Skeletal muscle satellite cell (primary cell): ENCODE measurements around the gene INPP5A.
"Not testable (repeated sequence)": the region's sequence is repeated elsewhere in the genome, so short reads cannot be mapped to it uniquely, and the experiment has no call there.

Source experiments
- H3K27me3 ChIP-seq: 2 replicates; pipeline ENCODE4 v1.7.0; 2013; ENCODE audit warnings: low read length; ENCODE audit not compliant: control insufficient read depth, insufficient read depth
- H3K36me3 ChIP-seq: 2 replicates; pipeline ENCODE4 v1.7.0; 2013; ENCODE audit warnings: mild to moderate bottlenecking, control low read depth, low read length; ENCODE audit not compliant: insufficient read depth
- H3K4me1 ChIP-seq: 2 replicates; pipeline ENCODE4 v1.7.0; 2013; ENCODE audit warnings: low read length; ENCODE audit not compliant: control insufficient read depth, insufficient read depth
- H3K4me2 ChIP-seq: 2 replicates; pipeline ENCODE4 v1.7.0; 2013; ENCODE audit warnings: mild to moderate bottlenecking, low read length
- H3K4me3 ChIP-seq: 2 replicates; pipeline ENCODE4 v1.7.0; 2013; ENCODE audit warnings: low read length
- H3K9ac ChIP-seq: 2 replicates; pipeline ENCODE4 v1.7.0; 2013; ENCODE audit warnings: mild to moderate bottlenecking, low read depth, low read length, moderate library complexity
- H3K9me3 ChIP-seq: replicated peaks from 2 replicates; pipeline ENCODE4 v1.7.0; 2013; ENCODE audit warnings: mild to moderate bottlenecking, control low read depth, low read length

INPP5A gene

GRCh38 chr10:132595854-132596253 lies 58.3 kb downstream of the INPP5A start:
- no peaks in the 10 kb centered on the region for H3K36me3 ChIP-seq
- peaks cover 4% of the 10 kb centered on the region for H3K9me3 ChIP-seq
- no peak overlapping the region for H3K9ac ChIP-seq
- no peaks in the 10 kb centered on the region for H3K27me3 ChIP-seq
- no peak overlapping the region for H3K4me3 ChIP-seq
- peaks cover 10% of the 10 kb centered on the region for H3K4me1 ChIP-seq
- no peak overlapping the region for H3K4me2 ChIP-seq

- no peaks in the 10 kb centered on the region for H3K27me3 ChIP-seq
- H3K36me3 ChIP-seq = no peaks in the 10 kb centered on the region
- H3K9me3 ChIP-seq = peaks cover 4% of the 10 kb centered on the region
Observed at GRCh38 chr10:132596742-132597279, 59.2 kb downstream of the INPP5A start.

GRCh38 chr10:132597654-132598053 lies 60.1 kb downstream of the INPP5A start:
- Histone ChIP-seq H3K4me2 (no peak overlapping the region), H3K4me1 (no peaks in the 10 kb centered on the region), H3K27me3 (no peaks in the 10 kb centered on the region), H3K36me3 (no peaks in the 10 kb centered on the region), H3K9ac (no peak overlapping the region), H3K4me3 (no peak overlapping the region), H3K9me3 (peaks cover 4% of the 10 kb centered on the region)

More at GRCh38 chr10:132596742-132597279, 59.2 kb downstream of the INPP5A start:
- H3K4me3 ChIP-seq = no peak overlapping the region
- no peak overlapping the region for H3K9ac ChIP-seq
- no peak overlapping the region for H3K4me2 ChIP-seq
- peaks cover under 1% of the 10 kb centered on the region for H3K4me1 ChIP-seq

- not testable (repeated sequence) for H3K4me3 ChIP-seq, H3K9me3 ChIP-seq, H3K4me1 ChIP-seq, H3K36me3 ChIP-seq, H3K4me2 ChIP-seq, H3K27me3 ChIP-seq, H3K9ac ChIP-seq
Observed at GRCh38 chr10:132599023-132599618, 61.5 kb downstream of the INPP5A start.

GRCh38 chr10:132599732-132600131 lies 62.1 kb downstream of the INPP5A start:
- Histone ChIP-seq H3K9ac (no peak overlapping the region), H3K36me3 (no peaks in the 10 kb centered on the region), H3K4me2 (no peak overlapping the region), H3K4me1 (no peaks in the 10 kb centered on the region), H3K27me3 (no peaks in the 10 kb centered on the region), H3K9me3 (peaks cover 4% of the 10 kb centered on the region), H3K4me3 (no peak overlapping the region)

- H3K4me3 ChIP-seq = no peak overlapping the region
- no peaks in the 10 kb centered on the region for H3K36me3 ChIP-seq
- peaks cover 4% of the 10 kb centered on the region for H3K9me3 ChIP-seq
- no peaks in the 10 kb centered on the region for H3K27me3 ChIP-seq
- no peak overlapping the region for H3K4me2 ChIP-seq
- no peak overlapping the region for H3K9ac ChIP-seq
- no peaks in the 10 kb centered on the region for H3K4me1 ChIP-seq
Observed at GRCh38 chr10:132600416-132600815, 62.8 kb downstream of the INPP5A start.

GRCh38 chr10:132601567-132601966 lies 64.0 kb downstream of the INPP5A start:
- Histone ChIP-seq H3K27me3 (no peaks in the 10 kb centered on the region), H3K4me1 (peaks cover 6% of the 10 kb centered on the region), H3K9ac (no peak overlapping the region), H3K4me2 (no peak overlapping the region), H3K9me3 (peaks cover 4% of the 10 kb centered on the region), H3K4me3 (no peak overlapping the region), H3K36me3 (no peaks in the 10 kb centered on the region)

- Histone ChIP-seq H3K4me3 (no peak overlapping the region), H3K4me1 (peaks cover 12% of the 10 kb centered on the region)
Observed at GRCh38 chr10:132602614-132603013, 65.0 kb downstream of the INPP5A start.

GRCh38 chr10:132603851-132604533 lies 66.4 kb downstream of the INPP5A start:
- H3K36me3 ChIP-seq = no peaks in the 10 kb centered on the region
- no peak overlapping the region for H3K4me2 ChIP-seq
- no peak overlapping the region for H3K9ac ChIP-seq
- peaks cover 12% of the 10 kb centered on the region for H3K4me1 ChIP-seq
- H3K9me3 ChIP-seq = peaks cover 4% of the 10 kb centered on the region
- H3K27me3 ChIP-seq = no peaks in the 10 kb centered on the region
- no peak overlapping the region for H3K4me3 ChIP-seq

More at GRCh38 chr10:132602614-132603013, 65.0 kb downstream of the INPP5A start:
- H3K9me3 ChIP-seq = peaks cover 4% of the 10 kb centered on the region
- no peak overlapping the region for H3K9ac ChIP-seq
- H3K4me2 ChIP-seq = no peak overlapping the region
- no peaks in the 10 kb centered on the region for H3K36me3 ChIP-seq
- H3K27me3 ChIP-seq = no peaks in the 10 kb centered on the region

- no peak overlapping the region for H3K9ac ChIP-seq
- H3K4me3 ChIP-seq = no peak overlapping the region
- H3K9me3 ChIP-seq = peaks cover 4% of the 10 kb centered on the region
- no peak overlapping the region for H3K4me2 ChIP-seq
- H3K4me1 ChIP-seq = peaks cover 12% of the 10 kb centered on the region
- H3K27me3 ChIP-seq = no peaks in the 10 kb centered on the region
- H3K36me3 ChIP-seq = no peaks in the 10 kb centered on the region
Observed at GRCh38 chr10:132604686-132605085, 67.1 kb downstream of the INPP5A start.

GRCh38 chr10:132605390-132605789 lies 67.8 kb downstream of the INPP5A start:
- peaks cover 2% of the 10 kb centered on the region for H3K9me3 ChIP-seq
- no peaks in the 10 kb centered on the region for H3K27me3 ChIP-seq
- no peak overlapping the region for H3K4me3 ChIP-seq
- H3K36me3 ChIP-seq = no peaks in the 10 kb centered on the region
- no peak overlapping the region for H3K9ac ChIP-seq
- no peak overlapping the region for H3K4me2 ChIP-seq
- H3K4me1 ChIP-seq = peaks cover 12% of the 10 kb centered on the region
